HG03520 (cell line): ENCODE data around the gene LCN9.

ENCODE experiments used
- ATAC-seq: cut with Tn5 transposase; IDR thresholded peaks from one replicate; pipeline ENCODE4 v1.9.1; 2021; ENCODE audit warnings: mild to moderate bottlenecking, moderate library complexity; ENCODE audit not compliant: unreplicated experiment

The LCN9 gene

GRCh38 chr9:135696446-135696845, 33.3 kb downstream of the LCN9 start:
- ATAC-seq = no peak

GRCh38 chr9:135697226-135697625, 34.1 kb downstream of the LCN9 start:
- ATAC-seq = no peak

DNA sequence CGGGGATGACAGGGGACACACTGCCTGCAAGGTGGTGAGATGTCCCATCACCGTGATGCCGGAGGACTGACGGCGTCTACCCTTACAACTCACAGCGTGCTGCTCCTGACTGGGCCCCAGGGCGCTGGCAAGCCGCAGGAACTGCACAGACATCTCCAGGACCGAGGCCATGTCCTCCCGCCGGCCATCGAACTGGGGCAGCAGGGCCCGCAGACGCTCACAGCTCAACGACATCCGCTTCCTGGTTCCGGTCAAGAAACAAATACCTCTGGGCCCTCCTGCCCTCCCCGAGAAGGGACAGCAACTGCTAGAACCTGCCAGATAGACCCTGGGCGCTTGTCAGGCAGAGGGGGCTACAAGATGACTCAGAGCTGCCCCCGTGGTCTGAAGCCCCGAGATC, 35.1 kb downstream of the LCN9 start:
- no peak for ATAC-seq

DNA sequence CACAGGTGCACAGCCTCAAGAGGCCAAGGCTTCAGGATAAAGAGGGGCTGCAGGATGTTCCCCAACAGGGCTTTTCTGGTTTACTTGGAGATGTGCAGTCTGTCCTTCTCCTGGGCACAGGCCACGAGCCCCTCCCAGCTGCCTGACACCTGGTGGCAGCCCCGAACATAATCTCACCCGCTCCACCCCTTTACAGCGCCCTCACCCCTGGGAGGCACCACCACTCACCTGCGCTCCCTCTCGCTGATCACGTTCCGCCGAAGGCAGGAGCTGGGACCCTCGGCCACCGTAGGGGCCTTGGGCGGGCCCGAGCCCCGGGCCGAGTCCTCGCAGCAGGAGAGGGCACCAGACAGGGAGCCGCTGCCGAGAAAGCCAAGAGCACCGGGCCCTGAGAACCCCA, 35.7 kb downstream of the LCN9 start:
- ATAC-seq = no peak

- ATAC-seq = no peak
Observed at GRCh38 chr9:135699440-135699839, 36.3 kb downstream of the LCN9 start, which contains the start of gene SOHLH1. SOHLH1 (minus strand) TSS chr9:135699481; CDS start chr9:135699467, 14 bp downstream.

- ATAC-seq = no peak
Observed at GRCh38 chr9:135700525-135700924, 37.4 kb downstream of the LCN9 start.

GRCh38 chr9:135701067-135701958, 38.2 kb downstream of the LCN9 start:
- ATAC-seq = no peak

DNA sequence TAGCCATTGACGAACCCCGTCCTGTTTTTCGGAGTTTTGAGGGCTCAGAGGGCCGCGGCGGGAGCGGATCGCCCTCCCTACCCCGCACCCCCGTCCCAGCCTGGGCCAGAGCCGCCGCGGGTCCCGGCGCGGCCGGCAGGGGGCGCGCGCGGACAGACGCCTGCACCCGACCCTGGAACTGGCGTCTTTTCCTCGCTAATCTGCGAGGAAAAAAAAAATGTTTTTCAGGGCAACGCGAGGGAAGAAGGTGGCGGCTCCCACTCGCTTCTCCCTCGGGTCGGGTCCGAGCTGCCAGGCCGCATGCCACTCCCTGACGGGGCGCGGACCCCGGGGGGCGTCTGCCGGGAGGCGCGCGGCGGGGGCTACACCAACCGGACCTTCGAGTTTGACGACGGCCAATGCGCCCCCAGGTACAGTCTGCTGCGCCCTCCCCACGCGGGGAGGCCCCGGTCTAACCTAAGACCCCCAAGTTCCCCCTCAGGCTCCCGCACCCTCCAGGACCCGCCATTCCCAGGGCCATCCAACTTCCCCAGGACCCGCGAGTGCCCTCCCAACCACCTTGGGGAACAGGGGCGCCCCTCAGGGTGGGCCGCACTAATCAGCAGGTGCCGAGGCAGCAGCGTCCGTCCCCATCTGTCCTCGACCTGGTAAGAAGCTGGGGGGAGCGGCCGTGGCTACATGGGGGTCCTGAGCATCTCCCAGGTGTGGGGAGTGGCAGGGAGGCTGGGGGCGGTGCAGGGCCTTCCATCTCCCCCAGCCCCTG, 39.0 kb downstream of the LCN9 start, which contains the start of gene KCNT1:
TSS of gene KCNT1 (plus strand) at position 227 of the 763 bp plus-strand sequence. CDS start at position 301, 74 bp downstream.
- ATAC-seq = no peak

- ATAC-seq = no peak
Observed at GRCh38 chr9:135703726-135704125, 40.6 kb downstream of the LCN9 start.

GRCh38 chr9:135704483-135704882, 41.4 kb downstream of the LCN9 start:
- ATAC-seq = no peak

GRCh38 chr9:135705376-135705775, 42.3 kb downstream of the LCN9 start:
- ATAC-seq = no peak

DNA sequence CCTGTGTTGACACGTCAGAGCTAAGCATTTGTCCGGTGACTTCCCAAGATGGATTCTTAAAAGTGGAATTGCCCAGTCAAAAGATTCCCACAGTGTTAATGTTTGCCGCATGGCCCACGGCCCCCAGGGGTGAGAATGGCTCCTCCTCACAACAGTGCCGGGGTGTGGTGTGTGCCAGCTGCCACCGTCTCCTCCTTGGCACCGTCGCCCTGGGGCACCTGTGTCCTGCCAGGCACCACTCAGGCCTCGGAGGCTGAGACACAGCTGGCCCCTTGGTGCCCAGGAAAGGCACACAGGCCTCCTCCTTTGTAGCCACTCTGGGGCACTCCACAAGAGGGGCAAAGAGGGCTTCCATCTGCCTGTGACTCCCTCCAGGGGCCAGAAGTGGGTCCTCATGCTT, 43.2 kb downstream of the LCN9 start:
- no peak for ATAC-seq

GRCh38 chr9:135707252-135708138, 44.4 kb downstream of the LCN9 start:
- ATAC-seq = no peak

- no peak for ATAC-seq
Observed at GRCh38 chr9:135708164-135708563, 45.1 kb downstream of the LCN9 start.

- ATAC-seq = no peak
Observed at GRCh38 chr9:135711391-135711790, 48.3 kb downstream of the LCN9 start.

DNA sequence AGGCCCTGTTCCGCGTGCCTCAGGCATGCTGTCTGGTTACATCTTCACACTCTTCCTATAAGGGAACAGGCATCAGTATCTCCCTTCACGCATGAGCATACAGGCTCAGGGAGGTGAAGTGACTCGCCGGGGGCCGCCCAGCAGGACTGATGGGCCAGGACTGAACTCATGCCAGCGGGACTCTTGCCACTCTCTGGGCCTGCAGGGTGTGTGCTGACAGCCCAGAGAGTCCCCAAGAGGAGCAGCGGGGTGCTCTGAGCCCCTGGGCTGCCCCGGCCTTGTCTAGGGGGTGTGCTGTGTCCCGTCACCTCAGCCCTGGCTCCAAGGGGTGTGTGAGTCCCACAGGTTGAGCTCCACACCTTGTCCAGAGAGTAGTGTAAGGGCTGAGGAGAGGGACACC, 48.8 kb downstream of the LCN9 start:
- no peak for ATAC-seq

DNA sequence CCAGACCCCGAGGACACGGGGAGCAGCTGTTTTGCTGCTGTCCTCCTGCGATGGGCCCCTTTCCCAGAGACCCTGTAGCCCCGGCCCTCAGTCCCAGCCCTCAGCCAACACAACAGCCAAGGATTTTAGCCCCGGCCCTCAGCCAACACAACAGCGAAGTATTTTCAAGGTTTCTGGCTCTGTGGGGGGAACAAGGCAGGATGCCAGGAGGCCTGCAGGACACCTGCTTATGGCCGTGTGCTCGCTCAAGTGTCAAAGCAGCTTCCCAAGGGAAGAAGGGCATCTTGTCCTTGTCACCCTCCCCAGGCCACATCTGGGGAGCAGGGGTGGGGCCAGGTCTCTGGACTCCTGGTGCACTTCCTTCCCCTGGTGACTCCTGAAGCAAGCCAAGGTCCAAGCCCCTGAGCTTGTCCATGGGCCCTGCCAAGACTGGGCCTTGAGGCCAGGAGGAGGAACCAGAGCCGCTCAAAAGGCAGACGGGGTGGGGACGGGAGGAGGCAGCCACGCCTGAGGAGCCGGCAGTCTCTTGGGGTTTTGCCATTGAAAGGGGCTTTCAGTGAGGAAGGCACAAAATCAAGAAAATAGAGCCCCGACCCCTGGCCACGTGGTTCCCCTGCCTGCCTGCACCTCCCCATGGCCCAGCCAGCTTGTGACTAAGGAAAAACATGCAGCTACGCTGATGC, 49.6 kb downstream of the LCN9 start:
- ATAC-seq = no peak

GRCh38 chr9:135714242-135715055, 51.3 kb downstream of the LCN9 start:
- no peak for ATAC-seq

DNA sequence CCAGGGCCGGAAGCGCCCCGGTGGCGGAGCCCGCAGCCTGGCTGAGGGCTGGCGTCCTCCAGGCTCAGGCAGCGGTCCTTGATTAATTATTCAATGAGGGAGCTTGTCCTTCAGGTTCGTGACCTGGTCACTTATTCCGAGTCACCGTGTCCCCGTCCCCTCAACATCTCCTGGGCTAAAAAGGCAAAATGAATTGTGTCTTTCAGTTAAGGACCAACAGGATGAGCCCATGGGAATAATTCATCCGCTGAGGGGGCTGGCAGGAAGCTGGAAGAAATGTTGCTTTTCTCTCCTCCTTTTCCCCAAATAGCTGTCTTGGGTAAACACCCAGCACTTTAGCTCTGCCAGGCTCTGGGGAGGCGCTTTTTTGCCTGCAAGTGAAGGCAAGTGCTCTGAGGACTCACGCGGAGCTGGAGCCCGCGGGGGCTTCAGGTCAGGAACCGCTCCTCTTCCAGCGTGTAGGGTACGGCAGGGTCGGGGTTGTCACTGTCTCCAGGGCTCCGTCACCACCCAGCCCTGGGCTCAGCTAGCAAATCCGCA, 52.0 kb downstream of the LCN9 start:
- no peak for ATAC-seq
